Measurements from ENCODE around the gene OR7C2. TPM values are rescaled to one million over a fixed set of nuclear protein-coding genes. Genes with fewer than 3 reads are reported as not detected.

The OR7C2 gene
- polyA plus RNA-seq, 1 donor (not counting 4 experiments of a cell fraction or from before 2014, with no cell fraction given) = not detected

DNA sequence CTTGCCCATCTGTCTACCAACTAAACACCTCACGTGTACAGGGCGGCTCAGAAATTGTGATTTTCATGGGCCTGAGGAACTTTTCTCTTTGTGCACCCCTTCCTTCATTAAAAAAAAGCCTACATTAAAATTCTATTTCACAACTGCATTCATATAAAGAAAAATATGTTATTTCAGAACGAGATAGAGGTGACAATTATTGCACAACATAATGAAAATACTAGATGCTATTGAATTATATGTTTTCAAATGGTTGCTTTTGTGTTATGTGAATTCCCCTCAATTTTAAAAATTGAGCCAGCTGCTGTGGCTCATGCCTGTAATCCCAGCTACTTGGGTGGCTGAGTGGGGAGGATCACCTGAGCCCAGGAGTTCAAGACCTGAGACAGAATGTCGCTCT is 33.2 kb downstream of the OR7C2 start:
- Histone ChIP-seq H3K9me1 (ENCODE audit: control insufficient read depth, extremely low read depth, insufficient read depth, low read length) (no peaks in the 10 kb centered on the region), H3K27me3 (ENCODE audit: control insufficient read depth, extremely low read depth, insufficient read depth, low read length) (peaks cover 16% of the 10 kb centered on the region), H3K4me3 (ENCODE audit: control insufficient read depth in 2 of 3, extremely low read depth in 1 of 3, insufficient read depth in 2 of 3, low read depth in 1 of 3, low read length in 3 of 3) (no peak overlapping the region), H3K4me2 (ENCODE audit: control insufficient read depth, extremely low read depth, insufficient read depth, low read depth, low read length) (no peak overlapping the region), H3K9ac (ENCODE audit: control insufficient read depth, extremely low read depth, insufficient read depth, low read length) (no peak overlapping the region), H3K36me3 (ENCODE audit: control insufficient read depth in 2 of 2, extremely low read depth in 1 of 2, insufficient read depth in 2 of 2, low read length in 2 of 2) (no peaks in the 10 kb centered on the region), H3K27ac (ENCODE audit: control insufficient read depth, insufficient read depth, low read length) (no peak overlapping the region), H3K9me3 (ENCODE audit: control insufficient read depth, low read depth, low read length) (no peaks in the 10 kb centered on the region), H3K79me2 (ENCODE audit: control insufficient read depth, insufficient read depth, low read length) (no peaks in the 10 kb centered on the region), H2AFZ (ENCODE audit: control insufficient read depth, low read length) (no peak overlapping the region), H4K20me1 (ENCODE audit: control insufficient read depth, extremely low read depth, insufficient read depth, low read length) (no peaks in the 10 kb centered on the region), H3K4me1 (ENCODE audit: control insufficient read depth, extremely low read depth, insufficient read depth, low read length) (no peaks in the 10 kb centered on the region)
- TF ChIP-seq EZH2 (IDR thresholded peaks at IDR 0.05; ENCODE audit: low read length) (no peak), CTCF (optimal IDR thresholded peaks at IDR 0.05 in 1 of 3, IDR thresholded peaks at IDR 0.05 in 1 of 3, conservative IDR thresholded peaks at IDR 0.05 in 1 of 3; ENCODE audit: extremely low read depth in 1 of 3, insufficient read depth in 2 of 3, low read length in 3 of 3) (no peak)
- dilution Hi-C loops (cut with MboI; ENCODE audit: extremely low pct_ligation_motif_present, low sequenced_read_pairs) = no loop called here
- FAIRE-seq (no peak), DNase-seq (ENCODE audit: low read depth, low spot score) (no peak)

GRCh38 chr19:14977128-14977527 is 35.8 kb downstream of the OR7C2 start:
- Histone ChIP-seq H3K4me2 (ENCODE audit: control insufficient read depth, extremely low read depth, insufficient read depth, low read depth, low read length) (no peak overlapping the region), H3K9ac (ENCODE audit: control insufficient read depth, extremely low read depth, insufficient read depth, low read length) (no peak overlapping the region), H3K27ac (ENCODE audit: control insufficient read depth, insufficient read depth, low read length) (no peak overlapping the region), H3K36me3 (ENCODE audit: control insufficient read depth in 2 of 2, extremely low read depth in 1 of 2, insufficient read depth in 2 of 2, low read length in 2 of 2) (no peaks in the 10 kb centered on the region), H3K9me1 (ENCODE audit: control insufficient read depth, extremely low read depth, insufficient read depth, low read length) (no peaks in the 10 kb centered on the region), H2AFZ (ENCODE audit: control insufficient read depth, low read length) (no peak overlapping the region), H3K4me3 (ENCODE audit: control insufficient read depth in 2 of 3, extremely low read depth in 1 of 3, insufficient read depth in 2 of 3, low read depth in 1 of 3, low read length in 3 of 3) (no peak overlapping the region), H3K79me2 (ENCODE audit: control insufficient read depth, insufficient read depth, low read length) (no peaks in the 10 kb centered on the region), H3K9me3 (ENCODE audit: control insufficient read depth, low read depth, low read length) (no peaks in the 10 kb centered on the region), H3K27me3 (ENCODE audit: control insufficient read depth, extremely low read depth, insufficient read depth, low read length) (peaks cover 36% of the 10 kb centered on the region), H3K4me1 (ENCODE audit: control insufficient read depth, extremely low read depth, insufficient read depth, low read length) (no peaks in the 10 kb centered on the region), H4K20me1 (ENCODE audit: control insufficient read depth, extremely low read depth, insufficient read depth, low read length) (no peaks in the 10 kb centered on the region)
- FAIRE-seq (no peak), DNase-seq (ENCODE audit: low read depth, low spot score) (no peak)
- TF ChIP-seq CTCF (optimal IDR thresholded peaks at IDR 0.05 in 1 of 3, IDR thresholded peaks at IDR 0.05 in 1 of 3, conservative IDR thresholded peaks at IDR 0.05 in 1 of 3; ENCODE audit: extremely low read depth in 1 of 3, insufficient read depth in 2 of 3, low read length in 3 of 3) = no peak
- no peak for TF ChIP-seq EZH2 (IDR thresholded peaks at IDR 0.05; ENCODE audit: low read length)
- dilution Hi-C loops (cut with MboI; ENCODE audit: extremely low pct_ligation_motif_present, low sequenced_read_pairs) = no loop called here

Data from keratinocyte (primary cell).